Transverse colon (tissue), 4 donors: ENCODE results near the gene PLA2G4B.

Source experiments
- CTCF ChIP-seq, 5 experiments: fragments of 200-600 bp in 3 of 5; fragments of 450-650 bp in 2 of 5; sonication (generic) in 3 of 5; IDR thresholded peaks; 1 replicate in 2 of 5; 2 replicates in 3 of 5; pipeline ENCODE4 v1.5.1; 2016 to 2017; ENCODE audit warnings: antibody characterized with exemption in 5 of 5, inconsistent platforms in 3 of 5, mild to moderate bottlenecking in 2 of 5, moderate library complexity in 1 of 5
- POLR2A ChIP-seq: fragments of 450-650 bp; IDR thresholded peaks from one replicate; pipeline ENCODE4 v1.6.1; 2016; ENCODE audit warnings: antibody characterized with exemption, mild to moderate bottlenecking, moderate library complexity
- POLR2AphosphoS5 ChIP-seq, 3 donors: sonication (generic); formaldehyde crosslinking; IDR thresholded peaks; one replicate each; pipeline ENCODE4 v1.6.1; 2016; ENCODE audit warnings: antibody characterized with exemption in 3 of 3

DNA sequence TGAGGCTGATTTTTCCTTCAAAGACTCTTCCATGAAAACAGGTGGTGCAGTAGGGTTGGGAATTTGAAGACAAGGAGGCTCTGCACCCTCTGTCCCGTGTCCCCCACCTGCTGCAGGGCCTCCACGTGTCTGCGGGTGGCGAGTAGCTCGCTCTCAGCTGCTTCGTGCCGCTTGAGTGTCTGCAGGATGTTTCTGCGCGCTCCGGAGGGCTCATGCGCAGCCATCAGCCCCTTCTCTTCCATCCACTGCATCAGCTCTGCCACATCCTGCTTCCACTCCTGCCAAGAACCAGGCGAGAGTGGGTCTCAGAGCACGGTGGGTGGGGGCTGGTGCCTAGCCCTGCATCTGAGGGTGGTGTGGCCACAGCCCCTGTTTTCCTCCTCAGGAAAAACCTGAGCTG lies 37.4 kb downstream of the PLA2G4B start:
- no peak for TF ChIP-seq CTCF (IDR thresholded peaks at IDR 0.05)
- TF ChIP-seq POLR2A, result no peak
- TF ChIP-seq POLR2AphosphoS5 (IDR thresholded peaks at IDR 0.05), result no peak
